GM12872 (cell line): ENCODE data around the gene MAST3.

Experiments used
- CTCF ChIP-seq: IDR thresholded peaks from 3 replicates; pipeline ENCODE4 v1.5.1; 2011; ENCODE audit warnings: low read depth, mild to moderate bottlenecking, low read length, moderate library complexity; ENCODE audit not compliant: insufficient read depth

Gene MAST3

GRCh38 chr19:18098891-18099622 lies 1.5 kb downstream of the MAST3 start:
- no peak for TF ChIP-seq CTCF

GRCh38 chr19:18099623-18099995 lies 2.0 kb downstream of the MAST3 start:
- no peak for TF ChIP-seq CTCF

GRCh38 chr19:18100710-18101109 lies 3.1 kb downstream of the MAST3 start:
- TF ChIP-seq CTCF: no peak

GRCh38 chr19:18101268-18101667 lies 3.7 kb downstream of the MAST3 start:
- no peak for TF ChIP-seq CTCF

GRCh38 chr19:18102916-18103542 lies 5.5 kb downstream of the MAST3 start:
- no peak for TF ChIP-seq CTCF

- TF ChIP-seq CTCF: no peak
These were observed 7.2 kb downstream of the MAST3 start for GRCh38 chr19:18104793-18105131.

GRCh38 chr19:18107235-18107634 lies 9.7 kb downstream of the MAST3 start:
- TF ChIP-seq CTCF: no peak
